Neural cell (in vitro differentiated cells): ENCODE results near the gene PDE7B. TPM values are rescaled to one million over a fixed set of nuclear protein-coding genes. Genes with fewer than 3 reads are reported as not detected.
A peak's percentile ranks its signal among the peaks of the same experiment; 100 is the strongest.
"Not testable (repeated sequence)": the region's sequence is repeated elsewhere in the genome, so short reads cannot be mapped to it uniquely, and the experiment has no call there.

ENCODE experiments used
- H2AFZ ChIP-seq: fragments of 200-600, 300-800 bp; sonication (generic), shearing (Covaris generic); 2 replicates; pipeline ENCODE4 v1.6.0; 2014; ENCODE audit warnings: low read depth, mild to moderate bottlenecking, antibody characterized with exemption, low read length, moderate library complexity
- H3F3A ChIP-seq: fragments of 200-600 bp; shearing (Covaris generic); 2 replicates; pipeline ENCODE4 v1.6.1; 2016; ENCODE audit warnings: mild to moderate bottlenecking, moderate library complexity, mixed read lengths, antibody characterized with exemption, low read length; ENCODE audit not compliant: insufficient read depth, poor library complexity, severe bottlenecking
- H3K27ac ChIP-seq: fragments of 200-600, 300-800 bp; sonication (generic), shearing (Covaris generic); 2 replicates; pipeline ENCODE4 v1.5.1; 2014; ENCODE audit warnings: mild to moderate bottlenecking, low read length, moderate library complexity
- H3K27me3 ChIP-seq: fragments of 300-800, 200-600 bp; sonication (generic), shearing (Covaris generic); 2 replicates; pipeline ENCODE4 v1.6.0; 2014; ENCODE audit warnings: mild to moderate bottlenecking, low read depth, low read length, moderate library complexity; ENCODE audit not compliant: insufficient read depth
- H3K36me3 ChIP-seq: fragments of 300-800, 200-600 bp; sonication (generic), shearing (Covaris generic); 2 replicates; pipeline ENCODE4 v1.5.1; 2014; ENCODE audit warnings: mild to moderate bottlenecking, antibody characterized with exemption, low read length, moderate library complexity; ENCODE audit not compliant: insufficient read depth
- H3K4me2 ChIP-seq: fragments of 300-800, 200-600 bp; sonication (generic), shearing (Covaris generic); 2 replicates; pipeline ENCODE4 v1.6.0; 2014; ENCODE audit warnings: mild to moderate bottlenecking, low read length
- H3K4me3 ChIP-seq: fragments of 300-800, 200-600 bp; sonication (generic), shearing (Covaris generic); 2 replicates; pipeline ENCODE4 v1.5.1; 2014; ENCODE audit warnings: mild to moderate bottlenecking, low read length, moderate library complexity
- H3K79me2 ChIP-seq: fragments of 200-600 bp; shearing (Covaris generic); replicated peaks from 2 replicates; pipeline ENCODE4 v1.6.0; 2014; ENCODE audit warnings: mild to moderate bottlenecking, low read length, moderate library complexity; ENCODE audit not compliant: insufficient read depth
- H3K9ac ChIP-seq: fragments of 300-800, 200-600 bp; sonication (generic), shearing (Covaris generic); 2 replicates; pipeline ENCODE4 v1.6.1; 2016; ENCODE audit warnings: mild to moderate bottlenecking, low read length, mixed read lengths
- H3K9me2 ChIP-seq: fragments of 200-600 bp; shearing (Covaris generic); 2 replicates; pipeline ENCODE4 v1.6.1; 2016; ENCODE audit warnings: mild to moderate bottlenecking, low read length, mixed read lengths; ENCODE audit not compliant: insufficient read depth
- H3K9me3 ChIP-seq: fragments of 200-600, 300-800 bp; sonication (generic), shearing (Covaris generic); 2 replicates; pipeline ENCODE4 v1.6.1; 2016; ENCODE audit warnings: mild to moderate bottlenecking, mixed run types, low read length, moderate library complexity, mixed read lengths
- H4K20me1 ChIP-seq: fragments of 200-600 bp; shearing (Covaris generic); 2 replicates; pipeline ENCODE4 v1.6.1; 2016; ENCODE audit warnings: mild to moderate bottlenecking, mixed run types; ENCODE audit not compliant: insufficient read depth
- CTCF ChIP-seq: fragments of 450-650 bp; IDR thresholded peaks from 2 replicates; pipeline ENCODE4 v1.5.1; 2014; ENCODE audit warnings: antibody characterized with exemption, mild to moderate bottlenecking, moderate library complexity; ENCODE audit not compliant: poor library complexity, severe bottlenecking
- EP300 ChIP-seq: fragments of 450-650 bp; conservative IDR thresholded peaks from 2 replicates; pipeline ENCODE4 v1.6.1; 2014; ENCODE audit warnings: antibody characterized with exemption, mild to moderate bottlenecking, moderate library complexity; ENCODE audit not compliant: poor library complexity, severe bottlenecking
- EZH2 ChIP-seq: fragments of 200-600, 300-800 bp; shearing (Covaris generic), sonication (generic); IDR thresholded peaks from 2 replicates; pipeline ENCODE4 v1.6.1; 2014; ENCODE audit warnings: antibody characterized with exemption, low read length, borderline replicate concordance, mild to moderate bottlenecking; ENCODE audit not compliant: insufficient read depth, poor library complexity, severe bottlenecking
- MXI1 ChIP-seq: fragments of 450-650 bp; conservative IDR thresholded peaks from 2 replicates; pipeline ENCODE4 v1.6.1; 2014; ENCODE audit warnings: antibody characterized with exemption, mild to moderate bottlenecking; ENCODE audit not compliant: poor library complexity, severe bottlenecking
- POLR2AphosphoS5 ChIP-seq: IDR thresholded peaks from 2 replicates; pipeline ENCODE4 v1.6.1; 2012
- RAD21 ChIP-seq: fragments of 450-650 bp; conservative IDR thresholded peaks from 2 replicates; pipeline ENCODE4 v1.6.1; 2014; ENCODE audit warnings: antibody characterized with exemption, mild to moderate bottlenecking, moderate library complexity
- REST ChIP-seq: IDR thresholded peaks from 2 replicates; pipeline ENCODE4 v1.6.1; 2012; ENCODE audit warnings: borderline replicate concordance
- SMC3 ChIP-seq: fragments of 450-650 bp; conservative IDR thresholded peaks from 2 replicates; pipeline ENCODE4 v1.6.1; 2014; ENCODE audit warnings: antibody characterized with exemption, mild to moderate bottlenecking, moderate library complexity; ENCODE audit not compliant: poor library complexity
- TAF1 ChIP-seq: IDR thresholded peaks from 2 replicates; pipeline ENCODE4 v1.6.1; 2012; ENCODE audit warnings: low read depth
- polyA plus RNA-seq: library from polyadenylated mRNA; depleted of rRNA; stranded (reverse); fragments of >200 nt; gene quantifications from 2 replicates; pipeline ENCODE4 v1.2.3, GENCODE V29; 2014

The PDE7B gene
- polyA plus RNA-seq, 1 donor from 2014 or later: 5.9 TPM

- H3K9me3 ChIP-seq: no peaks in the 10 kb centered on the region
- H3K9ac ChIP-seq: no peak overlapping the region
- H3K27me3 ChIP-seq: no peaks in the 10 kb centered on the region
- no peak overlapping the region for H3K4me2 ChIP-seq
- no peaks in the 10 kb centered on the region for H4K20me1 ChIP-seq
- H3K27ac ChIP-seq: peak overlapping the region; percentile 44
- TF ChIP-seq EP300 (no peak), MXI1 (no peak), TAF1 (no peak), RAD21 (no peak), SMC3 (no peak), REST (no peak), POLR2AphosphoS5 (no peak), CTCF (no peak)
- H3F3A ChIP-seq: no peaks in the 10 kb centered on the region
- H3K4me3 ChIP-seq: no peak overlapping the region
- no peaks in the 10 kb centered on the region for H3K79me2 ChIP-seq
- no peak overlapping the region for H2AFZ ChIP-seq
- H3K36me3 ChIP-seq: no peaks in the 10 kb centered on the region
- H3K9me2 ChIP-seq: no peaks in the 10 kb centered on the region
These were observed 253.1 kb downstream of the PDE7B start for GRCh38 chr6:136104556-136104955.

GRCh38 chr6:136105797-136106196 lies 254.3 kb downstream of the PDE7B start:
- not testable (repeated sequence) for H3K9ac ChIP-seq, H3K9me2 ChIP-seq, H3K4me2 ChIP-seq, H3K27ac ChIP-seq, H3K27me3 ChIP-seq, H4K20me1 ChIP-seq, H3K36me3 ChIP-seq, H3F3A ChIP-seq, H3K4me3 ChIP-seq, H3K79me2 ChIP-seq, H2AFZ ChIP-seq, H3K9me3 ChIP-seq

DNA sequence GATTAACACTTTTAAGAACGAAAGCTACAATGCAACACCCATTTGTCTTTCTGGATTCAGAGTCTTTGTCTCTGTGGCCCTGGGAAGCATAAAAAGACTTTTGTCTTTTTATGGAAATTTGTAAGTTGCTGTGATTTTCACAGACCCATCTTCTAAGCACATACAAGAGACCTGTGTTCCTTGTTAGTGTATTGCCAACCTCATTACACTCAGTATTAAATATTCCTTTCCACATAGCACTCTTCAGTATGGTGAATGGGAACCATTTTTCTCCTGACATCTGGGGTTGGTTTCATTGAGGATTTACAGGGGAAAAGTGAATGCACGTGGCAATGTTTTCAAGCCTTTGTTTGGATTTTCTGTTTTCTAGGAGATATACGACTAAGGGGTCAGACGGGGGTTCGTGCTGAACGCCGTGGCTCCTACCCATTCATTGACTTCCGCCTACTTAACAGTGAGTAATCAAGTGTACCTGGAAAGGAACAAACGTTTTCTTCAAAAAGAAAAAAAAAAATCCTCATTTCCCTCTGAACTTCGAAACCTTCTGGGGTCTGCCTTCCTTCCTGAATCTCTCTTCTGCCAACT lies 257.0 kb downstream of the PDE7B start:
- Histone ChIP-seq H3K9ac (no peak overlapping the region), H3K27ac (no peak overlapping the region), H4K20me1 (no peaks in the 10 kb centered on the region), H3K79me2 (no peaks in the 10 kb centered on the region), H3K36me3 (no peaks in the 10 kb centered on the region), H3K9me3 (no peaks in the 10 kb centered on the region), H3K27me3 (no peaks in the 10 kb centered on the region), H3F3A (peaks cover 20% of the 10 kb centered on the region), H2AFZ (no peak overlapping the region), H3K9me2 (no peaks in the 10 kb centered on the region), H3K4me2 (no peak overlapping the region), H3K4me3 (no peak overlapping the region)
- no peak for TF ChIP-seq EZH2
- no peak for TF ChIP-seq EP300
